ENCODE measurements around the gene SLC45A1. TPM values are rescaled to one million over a fixed set of nuclear protein-coding genes. Genes with fewer than 3 reads are reported as not detected.

The SLC45A1 gene
- total and polyA plus RNA-seq, 12 donors: 0.44 to 7.0 (median 2.5) TPM

DNA sequence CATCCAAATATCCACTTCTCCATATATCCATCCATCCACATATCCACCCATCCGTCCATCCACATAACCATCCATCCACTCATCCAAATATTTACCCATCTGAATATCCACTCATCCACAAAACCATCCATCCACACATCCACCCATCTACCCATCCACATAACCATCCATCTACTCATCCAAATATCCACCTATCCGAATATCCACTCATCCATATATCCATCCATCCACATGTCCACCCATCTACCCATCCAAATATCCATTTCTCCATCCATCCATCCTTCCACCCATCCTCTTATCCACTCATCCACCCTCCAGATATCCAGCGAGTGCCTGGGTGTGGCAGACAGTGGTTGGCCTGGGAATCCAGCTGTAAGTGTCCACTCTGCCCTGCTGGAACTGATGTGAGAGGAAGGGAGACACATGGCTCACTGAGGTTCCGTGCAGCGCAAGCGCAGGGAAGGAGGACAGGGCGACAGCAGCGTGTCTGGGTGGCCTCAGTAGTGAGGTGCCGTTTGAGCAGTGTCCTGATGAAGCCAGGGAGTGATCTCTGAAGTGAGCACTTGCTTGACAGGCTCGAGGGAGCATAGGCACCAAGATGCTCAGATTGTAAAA, 27.1 kb downstream of the SLC45A1 start:
- Histone ChIP-seq H3K36me3 (replicated peaks in 1 of 2) (no peaks in the 10 kb centered on the region), H3K9me3 (replicated peaks in 1 of 3) (no peaks in the 10 kb centered on the region), H3K27me3 (no peaks in the 10 kb centered on the region), H3K4me3 (no peak overlapping the region), H3K4me1 (replicated peaks in 1 of 2) (peaks cover 12 to 13% of the 10 kb centered on the region in 2 donors), H3K27ac (no peak overlapping the region)
- intact Hi-C loops (cut with DNase I): no loop called here
- DNase-seq: no peak
- TF ChIP-seq POLR2A (IDR thresholded peaks at IDR 0.05): no peak
- TF ChIP-seq, protein P1, sequence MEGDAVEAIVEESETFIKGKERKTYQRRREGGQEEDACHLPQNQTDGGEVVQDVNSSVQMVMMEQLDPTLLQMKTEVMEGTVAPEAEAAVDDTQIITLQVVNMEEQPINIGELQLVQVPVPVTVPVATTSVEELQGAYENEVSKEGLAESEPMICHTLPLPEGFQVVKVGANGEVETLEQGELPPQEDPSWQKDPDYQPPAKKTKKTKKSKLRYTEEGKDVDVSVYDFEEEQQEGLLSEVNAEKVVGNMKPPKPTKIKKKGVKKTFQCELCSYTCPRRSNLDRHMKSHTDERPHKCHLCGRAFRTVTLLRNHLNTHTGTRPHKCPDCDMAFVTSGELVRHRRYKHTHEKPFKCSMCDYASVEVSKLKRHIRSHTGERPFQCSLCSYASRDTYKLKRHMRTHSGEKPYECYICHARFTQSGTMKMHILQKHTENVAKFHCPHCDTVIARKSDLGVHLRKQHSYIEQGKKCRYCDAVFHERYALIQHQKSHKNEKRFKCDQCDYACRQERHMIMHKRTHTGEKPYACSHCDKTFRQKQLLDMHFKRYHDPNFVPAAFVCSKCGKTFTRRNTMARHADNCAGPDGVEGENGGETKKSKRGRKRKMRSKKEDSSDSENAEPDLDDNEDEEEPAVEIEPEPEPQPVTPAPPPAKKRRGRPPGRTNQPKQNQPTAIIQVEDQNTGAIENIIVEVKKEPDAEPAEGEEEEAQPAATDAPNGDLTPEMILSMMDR (IDR thresholded peaks at IDR 0.05): no peak
- 93 to 96% (median 95%) methylated on average over 10 of the region's 10 CpGs for WGBS, 4 donors

DNA sequence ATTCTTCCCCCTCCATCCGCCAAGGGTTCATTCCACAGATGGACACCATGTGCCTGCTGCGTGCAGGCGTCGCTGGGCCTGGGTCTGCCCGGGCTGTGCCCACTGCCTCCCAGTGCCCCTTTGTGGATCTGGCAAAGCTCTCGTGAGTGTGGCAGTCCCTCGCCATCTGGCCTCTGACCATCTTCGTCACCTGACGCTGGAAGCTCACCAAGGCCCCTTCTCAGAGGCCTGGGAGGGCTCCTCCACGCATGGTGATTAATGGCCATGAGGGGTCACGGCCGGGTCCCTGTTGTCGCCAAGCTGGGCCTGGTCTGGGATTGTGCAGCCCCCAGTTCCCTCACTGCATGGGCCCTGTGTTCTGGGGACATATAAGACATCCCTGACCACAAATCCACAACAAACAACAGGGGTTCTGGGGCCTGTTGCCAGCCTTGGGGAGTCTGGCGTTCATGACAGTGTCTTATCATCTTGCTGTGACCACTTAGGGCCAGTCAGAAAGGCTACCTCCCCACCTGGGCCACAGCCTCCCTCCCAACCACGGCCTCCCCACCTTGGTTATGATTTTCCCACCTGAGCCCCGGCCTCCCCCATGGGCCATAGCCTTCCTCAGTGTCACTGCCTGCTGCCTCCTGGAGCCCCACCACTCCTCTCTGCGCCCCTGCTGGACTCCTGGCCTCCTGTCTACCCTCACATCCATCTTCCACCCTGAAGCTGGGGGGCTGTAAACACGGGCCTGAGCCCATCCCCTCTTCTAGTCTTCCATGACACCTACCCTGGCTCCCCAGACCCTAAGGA, 27.9 kb downstream of the SLC45A1 start:
- H3K9me3 ChIP-seq (replicated peaks in 1 of 3): no peaks in the 10 kb centered on the region
- peak in 1 of 7 donors; percentile 23 for DNase-seq
- H3K4me1 ChIP-seq (replicated peaks in 1 of 2): peaks cover 12 to 13% of the 10 kb centered on the region in 2 donors
- peak overlapping the region in 2 of 5 donors; percentile 29 to 41 for H3K27ac ChIP-seq
- WGBS, 4 donors: 85 to 90% (median 87%) methylated on average over 5 to 18 of the region's 18 CpGs
- H3K4me3 ChIP-seq: no peak overlapping the region
- TF ChIP-seq POLR2A (IDR thresholded peaks at IDR 0.05): no peak
- TF ChIP-seq, protein P1 (IDR thresholded peaks at IDR 0.05): no peak
- H3K36me3 ChIP-seq (replicated peaks in 1 of 2): no peaks in the 10 kb centered on the region
- H3K27me3 ChIP-seq: no peaks in the 10 kb centered on the region
- intact Hi-C loops (cut with DNase I): no loop called here

DNA sequence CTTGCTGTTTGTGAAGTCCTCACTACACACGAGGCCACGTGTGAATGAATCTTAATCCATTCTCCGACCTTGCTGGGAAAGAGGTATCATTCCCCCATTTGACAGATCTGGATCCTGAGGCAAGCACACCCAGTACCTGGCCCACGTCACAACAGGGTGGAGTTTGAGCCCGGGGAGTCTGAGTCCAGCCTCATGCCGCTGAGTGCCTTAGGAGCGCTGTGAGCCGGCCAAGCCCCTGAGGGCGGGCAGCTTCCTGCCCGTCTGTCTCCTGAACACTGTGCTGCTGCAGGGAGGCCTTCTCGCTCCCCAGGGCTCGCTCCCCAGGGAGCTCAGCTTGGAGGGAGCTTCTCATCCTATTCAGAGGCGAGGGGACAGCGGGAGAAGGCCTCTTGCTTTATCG, 29.7 kb downstream of the SLC45A1 start:
- Histone ChIP-seq H3K27ac (no peak overlapping the region), H3K36me3 (replicated peaks in 1 of 2) (no peaks in the 10 kb centered on the region), H3K9me3 (replicated peaks in 1 of 3) (no peaks in the 10 kb centered on the region), H3K4me3 (no peak overlapping the region), H3K4me1 (replicated peaks in 1 of 2) (peaks cover 20 to 22% of the 10 kb centered on the region in 2 donors), H3K27me3 (no peaks in the 10 kb centered on the region)
- DNase-seq: no peak
- 78 to 88% (median 83%) methylated on average over 7 to 15 of the region's 15 CpGs for WGBS, 4 donors
- intact Hi-C loops (cut with DNase I): no loop called here
- TF ChIP-seq, protein P1 (IDR thresholded peaks at IDR 0.05): no peak
- no peak for TF ChIP-seq POLR2A (IDR thresholded peaks at IDR 0.05)

DNA sequence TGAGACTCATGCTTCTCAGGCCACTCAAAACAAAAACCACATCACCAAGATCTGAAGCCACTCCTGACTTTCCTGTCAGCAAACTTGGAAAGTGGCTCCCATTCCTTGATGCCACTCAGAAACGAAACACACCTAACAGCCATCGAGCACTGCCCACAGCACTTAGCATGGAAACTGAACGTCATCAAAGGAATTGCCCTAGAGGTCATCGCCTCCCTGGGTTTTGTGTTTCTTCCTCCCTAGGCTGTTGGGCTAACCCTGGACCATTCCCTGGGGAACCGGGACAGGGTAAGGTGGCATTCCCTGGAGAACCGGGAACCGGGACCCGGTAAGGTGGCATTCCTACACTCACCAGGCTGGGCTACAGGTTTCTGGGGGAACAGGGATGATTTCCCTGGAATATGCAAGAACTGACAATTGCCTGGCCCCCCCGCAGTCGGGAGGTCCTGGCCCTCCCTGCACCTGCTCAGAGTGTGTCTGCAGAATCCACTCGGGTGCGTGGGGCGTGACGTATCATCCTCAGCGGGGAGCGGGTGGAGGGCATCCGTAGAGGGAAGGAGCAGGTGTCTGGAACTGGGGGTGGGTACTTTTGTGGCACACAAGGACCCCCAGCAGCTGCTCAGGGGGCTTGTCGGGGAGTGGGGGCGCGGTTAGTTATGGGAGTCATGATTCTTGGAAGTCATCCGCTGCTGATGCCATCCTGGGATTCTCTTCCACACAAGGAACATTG, 30.3 kb downstream of the SLC45A1 start:
- peaks cover 21 to 22% of the 10 kb centered on the region in 2 donors for H3K4me1 ChIP-seq (replicated peaks in 1 of 2)
- intact Hi-C loops (cut with DNase I): no loop called here
- no peak overlapping the region for H3K4me3 ChIP-seq
- peaks cover 0 to under 1% of the 10 kb centered on the region in 2 donors for H3K36me3 ChIP-seq (replicated peaks in 1 of 2)
- 79 to 83% (median 82%) methylated on average over 11 to 21 of the region's 21 CpGs for WGBS, 4 donors
- peak in 1 of 7 donors; percentile 38 for DNase-seq
- TF ChIP-seq, protein P1 (IDR thresholded peaks at IDR 0.05): no peak
- no peak for TF ChIP-seq POLR2A (IDR thresholded peaks at IDR 0.05)
- H3K27me3 ChIP-seq: no peaks in the 10 kb centered on the region
- no peak overlapping the region for H3K27ac ChIP-seq
- H3K9me3 ChIP-seq (replicated peaks in 1 of 3): no peaks in the 10 kb centered on the region
